ENCODE measurements around the gene CLEC18B.
"Not testable (repeated sequence)": the region's sequence is repeated elsewhere in the genome, so short reads cannot be mapped to it uniquely, and the experiment has no call there.

Gene CLEC18B

DNA sequence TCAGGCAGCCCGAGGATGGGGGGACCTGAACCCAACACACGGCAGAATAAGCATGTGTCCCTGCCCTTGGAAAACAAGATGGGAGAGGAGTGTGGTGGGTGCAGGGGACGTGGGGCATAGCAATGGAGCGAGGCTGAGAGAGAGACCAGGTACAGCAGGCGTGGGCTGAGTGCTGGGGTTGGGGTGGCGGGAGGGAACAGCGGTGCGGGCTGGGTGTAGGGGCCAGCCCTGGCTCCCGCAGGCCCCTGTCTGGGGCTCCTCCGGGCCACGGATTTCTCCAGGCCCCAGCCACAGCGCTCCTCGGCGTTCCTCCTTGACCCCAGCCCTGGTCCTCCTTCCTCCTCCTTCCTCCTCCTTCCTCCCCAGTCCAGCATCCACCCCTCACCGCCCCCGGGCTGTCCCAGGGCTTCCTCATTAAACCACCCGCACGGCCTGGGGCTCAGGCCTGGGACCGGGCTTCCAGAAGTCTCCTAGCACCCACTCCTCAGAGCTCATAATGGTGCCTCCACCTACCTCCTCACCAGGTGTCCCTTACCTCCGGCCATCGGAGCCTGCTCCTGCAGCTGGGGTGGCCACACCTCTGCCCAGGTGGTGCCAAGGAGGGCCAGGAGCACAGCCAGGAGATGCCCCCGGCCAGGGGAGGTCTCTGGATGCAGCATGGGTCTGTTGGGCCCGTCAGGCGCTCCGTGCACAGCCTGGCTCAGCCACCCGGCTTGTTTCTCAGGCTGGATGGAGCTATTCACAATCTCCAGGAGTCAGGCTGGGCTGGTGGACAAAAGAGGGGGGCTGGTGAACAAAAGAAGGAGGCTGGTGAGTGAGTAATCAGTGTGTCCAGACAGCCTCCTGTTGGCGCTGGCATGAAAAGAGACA, at the start of gene CLEC18B:
Gene CLEC18B, minus strand, starts transcription at position 867 of the 870 bp plus-strand sequence. Its CDS starts 208 bp downstream, at position 659.
- H3K4me3 ChIP-seq (ENCODE audit: low read depth, low read length); POLR2A ChIA-PET; DNase-seq (ENCODE audit: low read depth, low spot score); CTCF ChIA-PET: not testable (repeated sequence)

DNA sequence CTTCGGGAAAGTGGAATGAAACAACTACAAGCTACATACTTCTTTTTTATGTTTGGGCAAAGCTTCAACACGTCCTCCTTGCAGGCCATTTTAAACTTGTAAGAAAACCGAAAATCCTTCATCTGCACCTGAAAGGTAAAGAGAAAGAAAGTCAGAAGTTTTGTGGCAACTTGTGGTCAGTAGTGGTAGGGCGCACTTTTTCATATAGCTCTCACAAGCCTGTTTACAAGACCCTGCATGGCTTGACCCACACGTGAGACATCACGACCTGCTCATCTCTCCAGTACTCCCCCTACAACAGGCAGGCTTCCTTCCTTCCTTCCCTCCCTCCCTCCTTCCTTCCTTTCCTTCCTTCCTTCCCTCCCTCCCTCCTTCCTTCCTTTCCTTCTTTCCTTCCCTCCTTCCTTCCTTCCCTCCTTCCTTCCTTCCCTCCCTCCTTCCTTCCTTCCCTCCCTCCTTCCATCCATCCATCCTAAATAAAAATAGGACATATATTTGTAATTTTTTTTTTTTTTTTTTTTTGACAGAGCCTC, 48.7 kb upstream of the CLEC18B start:
- DNase-seq (ENCODE audit: low read depth, low spot score), result no peak
- TF ChIP-seq, protein P1, sequence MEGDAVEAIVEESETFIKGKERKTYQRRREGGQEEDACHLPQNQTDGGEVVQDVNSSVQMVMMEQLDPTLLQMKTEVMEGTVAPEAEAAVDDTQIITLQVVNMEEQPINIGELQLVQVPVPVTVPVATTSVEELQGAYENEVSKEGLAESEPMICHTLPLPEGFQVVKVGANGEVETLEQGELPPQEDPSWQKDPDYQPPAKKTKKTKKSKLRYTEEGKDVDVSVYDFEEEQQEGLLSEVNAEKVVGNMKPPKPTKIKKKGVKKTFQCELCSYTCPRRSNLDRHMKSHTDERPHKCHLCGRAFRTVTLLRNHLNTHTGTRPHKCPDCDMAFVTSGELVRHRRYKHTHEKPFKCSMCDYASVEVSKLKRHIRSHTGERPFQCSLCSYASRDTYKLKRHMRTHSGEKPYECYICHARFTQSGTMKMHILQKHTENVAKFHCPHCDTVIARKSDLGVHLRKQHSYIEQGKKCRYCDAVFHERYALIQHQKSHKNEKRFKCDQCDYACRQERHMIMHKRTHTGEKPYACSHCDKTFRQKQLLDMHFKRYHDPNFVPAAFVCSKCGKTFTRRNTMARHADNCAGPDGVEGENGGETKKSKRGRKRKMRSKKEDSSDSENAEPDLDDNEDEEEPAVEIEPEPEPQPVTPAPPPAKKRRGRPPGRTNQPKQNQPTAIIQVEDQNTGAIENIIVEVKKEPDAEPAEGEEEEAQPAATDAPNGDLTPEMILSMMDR (IDR thresholded peaks at IDR 0.05; ENCODE audit: insufficient read depth, low read length, missing control alignments), result no peak
- H3K4me3 ChIP-seq (ENCODE audit: low read depth, low read length), result no peak overlapping the region
- POLR2A ChIA-PET, result no interaction called here
- CTCF ChIA-PET, result interaction anchor here (1.0 kb wide), 1 partner anchor 22 kb away, joined by 3 read pairs; no protein-coding TSS in a partner anchor

DNA sequence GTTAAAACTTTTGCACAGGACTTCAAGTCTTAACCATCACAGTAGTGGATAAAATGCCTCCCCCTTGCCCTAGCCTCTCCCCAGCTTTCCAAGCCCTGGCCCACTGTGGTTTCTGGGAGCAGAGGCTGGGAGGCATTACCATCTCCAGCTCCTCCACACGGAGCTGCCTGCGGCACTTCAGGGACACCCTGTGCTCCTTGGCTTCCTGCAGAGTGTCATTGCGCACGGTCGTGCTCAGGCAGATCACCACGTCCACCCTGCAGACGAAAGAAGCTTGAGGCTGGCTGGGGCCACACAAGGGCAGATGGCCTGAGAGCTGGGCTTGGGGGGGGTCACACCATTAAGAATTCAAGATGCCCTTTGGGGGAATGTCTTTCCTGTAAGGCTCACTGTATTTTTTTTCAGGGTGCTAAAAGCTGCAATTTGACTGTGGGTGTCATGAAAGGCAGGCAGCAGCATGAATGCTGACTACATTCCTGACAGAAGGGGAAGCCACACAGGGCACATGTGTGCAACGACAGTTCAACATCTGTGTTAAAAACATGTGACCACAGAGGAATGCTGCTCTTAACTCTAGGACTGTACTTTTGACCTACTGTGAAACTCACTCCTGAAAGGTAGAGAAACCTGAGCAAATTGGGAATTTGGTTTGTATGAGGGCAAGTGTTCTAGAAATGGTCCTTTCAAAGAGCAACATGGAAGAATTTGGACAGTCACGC, 47.7 kb upstream of the CLEC18B start:
- H3K4me3 ChIP-seq (ENCODE audit: low read depth, low read length), result no peak overlapping the region
- no peak for DNase-seq (ENCODE audit: low read depth, low spot score)
- POLR2A ChIA-PET, result no interaction called here
- TF ChIP-seq, protein P1 (IDR thresholded peaks at IDR 0.05; ENCODE audit: insufficient read depth, low read length, missing control alignments), result no peak
- CTCF ChIA-PET, result interaction anchor here (0.9 to 1.0 kb wide), 2 partner anchors 23 to 30 kb away, joined by 3 read pairs; no protein-coding TSS in a partner anchor

DNA sequence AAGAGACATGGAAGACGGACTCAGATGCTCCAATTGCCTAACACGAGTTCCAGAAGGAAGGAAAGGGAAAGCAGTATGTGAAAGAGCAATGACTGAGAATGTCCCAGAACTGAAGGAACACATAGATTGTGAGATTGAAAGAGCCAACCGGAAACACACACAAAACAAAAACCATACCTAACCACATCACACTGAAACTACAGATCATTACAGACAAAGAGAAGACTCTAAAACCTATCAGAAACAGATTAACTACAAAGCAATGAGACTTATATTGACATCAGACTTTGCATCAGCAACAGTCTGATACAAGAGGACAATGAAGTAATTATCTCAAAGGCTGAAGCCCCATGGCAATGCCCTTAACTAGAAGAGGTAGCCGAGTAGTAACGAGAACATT, 45.6 kb upstream of the CLEC18B start:
- ChIA-PET POLR2A (no interaction called here), CTCF (interaction anchor here (1.4 kb wide), 1 partner anchor 9 kb away, joined by 4 read pairs; no protein-coding TSS in a partner anchor)

DNA sequence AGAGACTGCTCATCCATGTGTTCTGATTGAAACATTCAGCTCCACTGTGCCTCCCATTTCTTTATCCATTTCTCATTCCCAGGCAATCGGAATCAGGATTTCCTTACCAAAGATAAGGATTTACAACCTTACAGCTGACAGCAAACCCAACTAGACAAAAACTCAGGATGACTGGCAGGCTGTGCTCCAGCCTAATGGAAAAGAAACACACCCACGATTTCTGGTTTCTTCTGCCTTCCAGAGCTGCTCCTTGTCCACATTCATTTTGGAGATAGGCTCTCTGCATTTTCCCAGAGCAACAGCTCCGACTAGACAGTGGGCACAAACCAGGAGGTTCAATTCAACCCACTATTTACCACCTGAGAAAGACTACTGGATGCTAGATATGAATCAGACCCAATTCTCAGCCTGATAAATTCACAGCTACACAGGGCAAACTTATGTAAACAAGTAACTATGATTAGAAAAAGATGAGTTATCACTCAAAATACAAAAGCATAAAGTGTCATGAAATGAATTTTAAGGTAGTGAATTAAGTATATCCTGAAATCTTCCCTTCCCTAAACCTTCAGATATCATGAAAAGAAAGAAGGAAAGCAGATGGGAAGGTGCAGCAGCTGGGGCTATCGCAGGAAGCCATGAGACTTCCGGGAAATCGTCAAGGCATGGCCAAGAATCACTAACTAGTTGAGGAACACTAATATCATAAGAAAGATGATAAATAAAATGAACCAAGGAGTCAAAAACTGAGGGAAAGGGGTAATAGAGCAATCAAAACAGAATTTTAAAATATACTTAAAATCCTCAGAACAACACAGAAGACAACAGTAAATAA, 44.8 kb upstream of the CLEC18B start:
- DNase-seq (ENCODE audit: low read depth, low spot score), result no peak
- no peak overlapping the region for H3K4me3 ChIP-seq (ENCODE audit: low read depth, low read length)
- CTCF ChIA-PET, result interaction anchor here (1.4 kb wide), 1 partner anchor 8 kb away, joined by 4 read pairs; no protein-coding TSS in a partner anchor
- TF ChIP-seq, protein P1 (IDR thresholded peaks at IDR 0.05; ENCODE audit: insufficient read depth, low read length, missing control alignments), result no peak
- POLR2A ChIA-PET, result no interaction called here

More for the DNA sequence above, 45.6 kb upstream of the CLEC18B start:
- TF ChIP-seq, protein P1 (IDR thresholded peaks at IDR 0.05; ENCODE audit: insufficient read depth, low read length, missing control alignments), result no peak
- H3K4me3 ChIP-seq (ENCODE audit: low read depth, low read length), result no peak overlapping the region
- DNase-seq (ENCODE audit: low read depth, low spot score), result no peak

DNA sequence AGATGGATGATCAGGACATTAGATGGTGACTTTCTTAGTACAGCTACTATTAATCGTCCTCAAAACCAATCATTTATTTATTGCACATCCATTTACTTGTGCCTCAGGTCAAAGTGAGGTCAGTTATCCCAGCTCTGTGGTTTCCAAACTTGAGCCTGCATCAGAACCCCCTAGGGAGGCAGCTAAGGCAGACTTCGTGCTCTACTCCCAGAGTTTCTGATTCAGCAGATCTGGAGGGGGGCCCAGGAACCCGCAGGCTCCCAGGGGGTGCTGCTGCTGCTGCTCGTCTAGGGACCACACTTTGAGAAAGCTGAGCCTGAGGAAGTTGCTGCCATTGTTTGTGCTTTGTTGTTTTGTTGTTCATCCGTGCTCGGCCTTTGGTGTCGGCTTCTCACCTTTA, 44.0 kb upstream of the CLEC18B start:
- CTCF ChIA-PET, result interaction anchor here (1.5 kb wide), 1 partner anchor 16 kb away, joined by 5 read pairs; no protein-coding TSS in a partner anchor
- POLR2A ChIA-PET, result no interaction called here
- no peak overlapping the region for H3K4me3 ChIP-seq (ENCODE audit: low read depth, low read length)
- no peak for DNase-seq (ENCODE audit: low read depth, low spot score)
- TF ChIP-seq, protein P1 (IDR thresholded peaks at IDR 0.05; ENCODE audit: insufficient read depth, low read length, missing control alignments), result no peak
